Activated CD4-positive, alpha-beta memory T cell treated with anti-CD3 and anti-CD28 coated beads for 36 hours (primary cell): Measurements from ENCODE around the gene ASCC2. TPM values are rescaled to one million over a fixed set of nuclear protein-coding genes. Genes with fewer than 3 reads are reported as not detected.
"Not testable (repeated sequence)": the region's sequence is repeated elsewhere in the genome, so short reads cannot be mapped to it uniquely, and the experiment has no call there.

Experiments used
- CTCF ChIA-PET: fragments of 350-600 bp; sonication (Branson Sonifier 250); formaldehyde crosslinking; loops from one replicate; lab custom pipeline; 2021; ENCODE audit warnings: antibody characterized with exemption, inconsistent platforms; lab: Charles Lee
- POLR2A ChIA-PET: fragments of 350-600 bp; sonication (Branson Sonifier 250); formaldehyde crosslinking; loops from one replicate; lab custom pipeline; 2021; ENCODE audit warnings: antibody characterized with exemption; lab: Charles Lee
- DNase-seq: peaks from one replicate; pipeline ENCODE4 v3.0.0-alpha.2; 2020
- H3K27ac Mint-ChIP-seq: one replicate; pipeline ENCODE4 v1.8.0; 2021; ENCODE audit warnings: mixed read lengths
- H3K27me3 Mint-ChIP-seq: one replicate; pipeline ENCODE4 v1.8.0; 2021; ENCODE audit warnings: mixed read lengths
- H3K36me3 Mint-ChIP-seq: one replicate; pipeline ENCODE4 v1.8.0; 2021; ENCODE audit warnings: mixed read lengths
- H3K4me1 Mint-ChIP-seq: one replicate; pipeline ENCODE4 v1.8.0; 2021; ENCODE audit warnings: low read depth, mixed read lengths
- H3K4me3 Mint-ChIP-seq: one replicate; pipeline ENCODE4 v1.8.0; 2021; ENCODE audit warnings: mild to moderate bottlenecking, mixed read lengths
- H3K9me3 Mint-ChIP-seq: one replicate; pipeline ENCODE4 v1.8.0; 2021; ENCODE audit warnings: mixed read lengths
- intact Hi-C: fragments of 100-400 bp; cut with micrococcal nuclease; formaldehyde crosslinking; loops from one replicate; pipeline ENCODE4 v1.15.1; 2023
- total RNA-seq, 2 experiments: library from RNA; stranded (reverse); gene quantifications; one replicate each; pipeline ENCODE4 v1.2.3, GENCODE V29; 2021

ASCC2 gene
- total RNA-seq, 2 experiments from 2014 or later: 55.5 to 56.8 TPM

GRCh38 chr22:29831186-29831921, 6.7 kb downstream of the ASCC2 start:
- no peak overlapping the region for H3K27ac Mint-ChIP-seq
- intact Hi-C loops: loop anchor here (10.0 kb wide), 1 partner anchor 227 kb away; the partner anchor contains the start of gene NF2
- H3K27me3 Mint-ChIP-seq: no peaks in the 10 kb centered on the region
- H3K9me3 Mint-ChIP-seq: no peaks in the 10 kb centered on the region
- POLR2A ChIA-PET: no interaction called here
- DNase-seq: no peak
- CTCF ChIA-PET: interaction anchor here (1.8 to 2.3 kb wide), 2 partner anchors 174 to 257 kb away, joined by 5 to 11 read pairs; no protein-coding TSS in a partner anchor
- H3K4me3 Mint-ChIP-seq: no peak overlapping the region
- peaks cover 35% of the 10 kb centered on the region for H3K36me3 Mint-ChIP-seq
- H3K4me1 Mint-ChIP-seq: peaks cover 15% of the 10 kb centered on the region

GRCh38 chr22:29830585-29830984, 7.5 kb downstream of the ASCC2 start:
- DNase-seq: no peak
- ChIA-PET POLR2A (no interaction called here), CTCF (interaction anchor here (2.3 kb wide), 1 partner anchor 174 kb away, joined by 11 read pairs; no protein-coding TSS in a partner anchor)
- H3K27ac Mint-ChIP-seq: no peak overlapping the region
- peaks cover 34% of the 10 kb centered on the region for H3K36me3 Mint-ChIP-seq
- intact Hi-C loops: loop anchor here (10.0 kb wide), 1 partner anchor 226 kb away; the partner anchor contains the start of gene NF2
- H3K9me3 Mint-ChIP-seq: no peaks in the 10 kb centered on the region
- H3K4me3 Mint-ChIP-seq: no peak overlapping the region
- H3K27me3 Mint-ChIP-seq: no peaks in the 10 kb centered on the region
- peaks cover 8% of the 10 kb centered on the region for H3K4me1 Mint-ChIP-seq

- POLR2A ChIA-PET, H3K27ac Mint-ChIP-seq, CTCF ChIA-PET, DNase-seq, H3K27me3 Mint-ChIP-seq, H3K4me3 Mint-ChIP-seq, H3K9me3 Mint-ChIP-seq, intact Hi-C loops, H3K4me1 Mint-ChIP-seq: not testable (repeated sequence)
- peaks cover 33% of the 10 kb centered on the region for H3K36me3 Mint-ChIP-seq
These were observed 10.3 kb downstream of the ASCC2 start for GRCh38 chr22:29827726-29828125.

GRCh38 chr22:29827091-29827490, 11.0 kb downstream of the ASCC2 start:
- CTCF ChIA-PET: no interaction called here
- H3K36me3 Mint-ChIP-seq: peaks cover 33% of the 10 kb centered on the region
- POLR2A ChIA-PET: no interaction called here

GRCh38 chr22:29825578-29825977, 12.5 kb downstream of the ASCC2 start:
- ChIA-PET POLR2A (no interaction called here), CTCF (no interaction called here)
- Mint-ChIP-seq H3K27ac (no peak overlapping the region), H3K27me3 (no peaks in the 10 kb centered on the region), H3K36me3 (peaks cover 34% of the 10 kb centered on the region), H3K9me3 (no peaks in the 10 kb centered on the region), H3K4me1 (peaks cover 9% of the 10 kb centered on the region), H3K4me3 (no peak overlapping the region)
- DNase-seq: no peak
- intact Hi-C loops: no loop called here

More at GRCh38 chr22:29827091-29827490, 11.0 kb downstream of the ASCC2 start:
- Mint-ChIP-seq H3K4me1 (peaks cover 2% of the 10 kb centered on the region), H3K9me3 (no peaks in the 10 kb centered on the region), H3K27me3 (no peaks in the 10 kb centered on the region), H3K27ac (no peak overlapping the region), H3K4me3 (no peak overlapping the region)
- DNase-seq: no peak
- intact Hi-C loops: no loop called here

GRCh38 chr22:29824677-29825076, 13.4 kb downstream of the ASCC2 start:
- H3K27me3 Mint-ChIP-seq: no peaks in the 10 kb centered on the region
- no peaks in the 10 kb centered on the region for H3K9me3 Mint-ChIP-seq
- CTCF ChIA-PET: no interaction called here
- POLR2A ChIA-PET: no interaction called here
- intact Hi-C loops: loop anchor here (5.0 kb wide), 2 partner anchors 183 to 523 kb away; no protein-coding TSS in a partner anchor
- peaks cover 9% of the 10 kb centered on the region for H3K4me1 Mint-ChIP-seq
- no peak overlapping the region for H3K27ac Mint-ChIP-seq
- H3K36me3 Mint-ChIP-seq: peaks cover 35% of the 10 kb centered on the region
- H3K4me3 Mint-ChIP-seq: no peak overlapping the region
- DNase-seq: no peak

- POLR2A ChIA-PET: interaction anchor here (1.4 to 1.8 kb wide), 2 partner anchors 16 to 62 kb away, joined by 5 to 6 read pairs; partner anchors contain the start of genes ASCC2 and MTMR3
These were observed 16.6 kb downstream of the ASCC2 start for GRCh38 chr22:29821291-29822016.

GRCh38 chr22:29820961-29821290, 17.1 kb downstream of the ASCC2 start:
- Mint-ChIP-seq H3K36me3 (peaks cover 51% of the 10 kb centered on the region), H3K4me1 (peaks cover 8% of the 10 kb centered on the region), H3K27ac (peak overlapping the region; percentile 84), H3K9me3 (no peaks in the 10 kb centered on the region), H3K27me3 (no peaks in the 10 kb centered on the region), H3K4me3 (no peak overlapping the region)
- POLR2A ChIA-PET: interaction anchor here (1.4 to 1.8 kb wide), 2 partner anchors 17 to 62 kb away, joined by 5 to 6 read pairs; partner anchors contain the start of genes ASCC2 and MTMR3
- DNase-seq: no peak
- intact Hi-C loops: loop anchor here (5.0 kb wide), 2 partner anchors 186 to 526 kb away; no protein-coding TSS in a partner anchor
- CTCF ChIA-PET: interaction anchor here (1.1 to 1.7 kb wide), 2 partner anchors 185 to 268 kb away, joined by 5 to 6 read pairs; no protein-coding TSS in a partner anchor

More at GRCh38 chr22:29821291-29822016, 16.6 kb downstream of the ASCC2 start:
- peaks cover 47% of the 10 kb centered on the region for H3K36me3 Mint-ChIP-seq
- peak; percentile 69 for DNase-seq
- peak overlapping the region; percentile 84 for H3K27ac Mint-ChIP-seq
- intact Hi-C loops: loop anchor here (5.0 kb wide), 2 partner anchors 186 to 526 kb away; no protein-coding TSS in a partner anchor
- no peaks in the 10 kb centered on the region for H3K27me3 Mint-ChIP-seq
- H3K4me1 Mint-ChIP-seq: peaks cover 8% of the 10 kb centered on the region
- CTCF ChIA-PET: interaction anchor here (1.1 to 1.7 kb wide), 2 partner anchors 184 to 267 kb away, joined by 5 to 6 read pairs; no protein-coding TSS in a partner anchor
- no peaks in the 10 kb centered on the region for H3K9me3 Mint-ChIP-seq
- no peak overlapping the region for H3K4me3 Mint-ChIP-seq

- Mint-ChIP-seq H3K9me3 (no peaks in the 10 kb centered on the region), H3K27ac (no peak overlapping the region), H3K36me3 (peaks cover 54% of the 10 kb centered on the region), H3K4me1 (peaks cover 8% of the 10 kb centered on the region), H3K27me3 (no peaks in the 10 kb centered on the region), H3K4me3 (no peak overlapping the region)
- CTCF ChIA-PET: no interaction called here
- POLR2A ChIA-PET: no interaction called here
- DNase-seq: no peak
- intact Hi-C loops: no loop called here
These were observed 18.6 kb downstream of the ASCC2 start for GRCh38 chr22:29819501-29819900.

GRCh38 chr22:29817724-29818123, 20.4 kb downstream of the ASCC2 start:
- H3K27me3 Mint-ChIP-seq: no peaks in the 10 kb centered on the region
- no peak overlapping the region for H3K4me3 Mint-ChIP-seq
- CTCF ChIA-PET: no interaction called here
- DNase-seq: no peak
- H3K36me3 Mint-ChIP-seq: peaks cover 54% of the 10 kb centered on the region
- H3K4me1 Mint-ChIP-seq: peaks cover 8% of the 10 kb centered on the region
- POLR2A ChIA-PET: no interaction called here
- H3K9me3 Mint-ChIP-seq: no peaks in the 10 kb centered on the region
- H3K27ac Mint-ChIP-seq: no peak overlapping the region
- intact Hi-C loops: no loop called here

GRCh38 chr22:29816980-29817379, 21.1 kb downstream of the ASCC2 start:
- no peak overlapping the region for H3K4me3 Mint-ChIP-seq
- peaks cover 8% of the 10 kb centered on the region for H3K4me1 Mint-ChIP-seq
- no peaks in the 10 kb centered on the region for H3K9me3 Mint-ChIP-seq
- H3K27me3 Mint-ChIP-seq: no peaks in the 10 kb centered on the region
- intact Hi-C loops: no loop called here
- CTCF ChIA-PET: no interaction called here
- H3K27ac Mint-ChIP-seq: no peak overlapping the region
- DNase-seq: no peak
- POLR2A ChIA-PET: no interaction called here
- peaks cover 55% of the 10 kb centered on the region for H3K36me3 Mint-ChIP-seq

GRCh38 chr22:29816539-29816938, 21.5 kb downstream of the ASCC2 start:
- DNase-seq: no peak
- H3K36me3 Mint-ChIP-seq: peaks cover 53% of the 10 kb centered on the region
- CTCF ChIA-PET: no interaction called here
- no peak overlapping the region for H3K4me3 Mint-ChIP-seq
- H3K9me3 Mint-ChIP-seq: no peaks in the 10 kb centered on the region
- peaks cover 6% of the 10 kb centered on the region for H3K4me1 Mint-ChIP-seq
- POLR2A ChIA-PET: no interaction called here
- intact Hi-C loops: no loop called here
- no peaks in the 10 kb centered on the region for H3K27me3 Mint-ChIP-seq
- no peak overlapping the region for H3K27ac Mint-ChIP-seq
